Measurements from ENCODE around the gene TMEM156. TPM values are rescaled to one million over a fixed set of nuclear protein-coding genes. Genes with fewer than 3 reads are reported as not detected.
"Not testable (repeated sequence)": the region's sequence is repeated elsewhere in the genome, so short reads cannot be mapped to it uniquely, and the experiment has no call there.

TMEM156 gene
- total RNA-seq, 1 donor = 6.9 TPM

GRCh38 chr4:38989487-38989886 is 42.7 kb downstream of the TMEM156 start:
- H3K4me3 ChIP-seq (ENCODE audit: low read length) = no peak overlapping the region
- no peaks in the 10 kb centered on the region for H3K27me3 ChIP-seq (ENCODE audit: insufficient read depth, low read length)
- H3K4me1 ChIP-seq (ENCODE audit: insufficient read depth, low read length) = peaks cover 9% of the 10 kb centered on the region
- H3K9me3 ChIP-seq (ENCODE audit: low read depth, low read length) = no peaks in the 10 kb centered on the region

DNA sequence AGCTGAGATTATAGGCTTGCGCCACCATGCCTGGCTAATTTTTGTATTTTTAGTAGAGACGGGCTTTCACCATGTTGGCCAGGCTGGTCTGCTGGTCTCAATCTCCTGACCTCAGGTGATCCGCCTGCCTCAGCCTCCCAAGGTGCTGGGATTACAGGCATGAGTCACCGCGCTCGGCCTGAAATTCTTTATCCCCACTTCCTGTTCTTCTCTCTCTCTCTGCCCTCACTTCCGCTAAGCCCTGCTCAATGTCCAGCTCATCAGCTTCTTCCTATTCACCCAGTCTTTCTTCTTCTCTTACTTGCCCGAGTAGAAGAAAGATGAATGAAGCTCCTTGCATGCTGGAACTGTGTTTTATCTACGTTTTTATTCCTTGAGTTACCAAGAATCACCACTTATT is 43.9 kb downstream of the TMEM156 start:
- H3K4me3 ChIP-seq (ENCODE audit: low read length); H3K9me3 ChIP-seq (ENCODE audit: low read depth, low read length); H3K27me3 ChIP-seq (ENCODE audit: insufficient read depth, low read length); H3K4me1 ChIP-seq (ENCODE audit: insufficient read depth, low read length): not testable (repeated sequence)

- Histone ChIP-seq H3K4me1 (ENCODE audit: insufficient read depth, low read length) (peaks cover 9% of the 10 kb centered on the region), H3K27me3 (ENCODE audit: insufficient read depth, low read length) (no peaks in the 10 kb centered on the region), H3K4me3 (ENCODE audit: low read length) (no peak overlapping the region), H3K9me3 (ENCODE audit: low read depth, low read length) (no peaks in the 10 kb centered on the region)
Measured at GRCh38 chr4:38987491-38987890, 44.7 kb downstream of the TMEM156 start.

DNA sequence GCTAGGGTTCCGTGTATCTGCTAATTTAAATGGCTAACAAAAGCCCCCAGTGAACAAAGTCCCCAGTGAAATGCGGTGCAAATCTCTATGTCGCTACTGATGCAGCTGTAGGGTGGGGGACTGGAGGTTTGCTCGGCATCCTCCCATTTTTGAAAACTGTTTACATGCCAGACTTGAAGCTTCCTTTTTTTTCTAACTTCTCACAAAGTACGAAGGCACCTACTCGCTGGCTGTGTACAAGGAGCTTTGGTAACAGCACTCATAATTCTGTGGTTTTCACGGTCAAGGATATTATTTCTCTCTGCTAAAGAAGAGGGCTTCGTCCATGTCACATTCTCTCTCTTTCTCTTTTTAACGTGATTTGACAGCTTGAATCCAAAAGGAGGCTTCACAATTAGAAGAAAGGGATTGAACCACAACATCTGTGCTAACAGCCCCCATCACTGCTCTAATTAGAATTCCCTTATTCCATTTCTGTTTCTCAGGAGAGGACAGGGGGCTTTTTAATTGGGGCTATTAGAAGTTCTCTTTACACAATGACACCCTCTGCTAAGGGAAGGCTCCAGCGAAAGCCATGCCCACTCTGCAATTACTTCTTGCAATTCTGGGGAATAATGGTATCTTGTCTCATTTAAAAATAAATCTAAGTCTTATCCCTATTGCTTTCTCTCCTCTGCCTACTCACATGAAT is 46.7 kb downstream of the TMEM156 start:
- H3K9me3 ChIP-seq (ENCODE audit: low read depth, low read length) = no peaks in the 10 kb centered on the region
- H3K4me3 ChIP-seq (ENCODE audit: low read length) = no peak overlapping the region
- H3K27me3 ChIP-seq (ENCODE audit: insufficient read depth, low read length) = no peaks in the 10 kb centered on the region
- H3K4me1 ChIP-seq (ENCODE audit: insufficient read depth, low read length) = peaks cover 9% of the 10 kb centered on the region

DNA sequence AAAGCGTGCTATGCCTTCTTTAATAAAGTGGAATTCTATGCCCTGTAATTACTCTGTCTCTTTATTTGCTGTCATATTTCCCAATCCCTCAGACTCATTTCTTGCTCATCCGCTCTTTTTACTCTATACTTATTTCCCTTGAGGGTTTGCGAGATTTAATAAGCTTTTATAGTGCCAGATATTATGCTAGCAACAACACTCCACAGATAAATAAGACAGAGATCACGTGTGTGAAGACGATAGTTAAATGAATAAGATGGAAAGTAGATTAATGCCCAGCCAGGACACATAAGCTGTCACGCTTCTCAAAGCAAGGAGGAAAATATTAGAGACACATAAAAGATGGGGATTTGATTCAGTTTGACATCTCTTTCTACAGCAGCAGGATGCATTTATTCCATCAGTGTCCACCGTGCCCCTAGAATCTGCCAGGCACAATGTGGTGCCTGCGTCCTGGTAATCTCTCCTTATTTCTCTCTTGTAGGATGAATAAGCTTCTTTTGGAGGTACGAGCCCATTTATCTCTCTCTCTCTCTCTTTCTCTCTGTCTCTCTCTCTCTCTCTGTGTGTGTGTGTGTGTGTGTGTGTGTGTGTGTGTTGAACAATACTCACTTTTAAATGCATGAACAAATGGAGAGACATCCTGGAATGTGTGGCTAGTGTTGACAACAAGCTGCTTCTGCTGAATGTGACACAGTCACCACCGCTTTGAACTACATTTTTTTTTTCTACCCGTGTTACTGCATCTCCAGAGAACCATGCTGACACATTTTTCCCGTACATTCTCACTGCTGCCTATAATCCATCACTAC is 48.2 kb downstream of the TMEM156 start:
- Histone ChIP-seq H3K4me3 (ENCODE audit: low read length) (no peak overlapping the region), H3K27me3 (ENCODE audit: insufficient read depth, low read length) (no peaks in the 10 kb centered on the region), H3K9me3 (ENCODE audit: low read depth, low read length) (no peaks in the 10 kb centered on the region), H3K4me1 (ENCODE audit: insufficient read depth, low read length) (peaks cover 9% of the 10 kb centered on the region)

DNA sequence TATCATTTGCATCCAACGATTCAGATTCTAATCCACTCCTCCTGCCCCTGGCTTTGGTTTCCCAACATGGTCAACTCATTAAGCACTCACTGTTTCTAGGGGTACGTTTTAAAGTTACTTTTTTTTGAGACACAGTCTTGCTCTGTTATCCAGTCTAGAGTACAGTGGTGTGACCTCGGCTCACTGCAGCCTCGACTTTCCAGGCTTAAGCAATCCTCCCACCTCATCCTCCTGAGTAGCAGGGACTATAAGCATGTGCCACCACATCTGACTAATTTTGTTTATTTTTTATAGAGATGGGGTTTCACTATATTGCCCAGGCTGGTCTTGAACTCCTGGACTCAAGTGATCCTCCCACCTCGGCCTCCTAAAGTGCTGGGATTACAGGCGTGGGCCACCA is 48.9 kb downstream of the TMEM156 start:
- no peaks in the 10 kb centered on the region for H3K27me3 ChIP-seq (ENCODE audit: insufficient read depth, low read length)
- peaks cover 9% of the 10 kb centered on the region for H3K4me1 ChIP-seq (ENCODE audit: insufficient read depth, low read length)
- H3K4me3 ChIP-seq (ENCODE audit: low read length) = no peak overlapping the region
- no peaks in the 10 kb centered on the region for H3K9me3 ChIP-seq (ENCODE audit: low read depth, low read length)

GRCh38 chr4:38982361-38983095 is 49.7 kb downstream of the TMEM156 start:
- Histone ChIP-seq H3K9me3 (ENCODE audit: low read depth, low read length) (no peaks in the 10 kb centered on the region), H3K4me1 (ENCODE audit: insufficient read depth, low read length) (peaks cover 9% of the 10 kb centered on the region), H3K27me3 (ENCODE audit: insufficient read depth, low read length) (no peaks in the 10 kb centered on the region), H3K4me3 (ENCODE audit: low read length) (no peak overlapping the region)

DNA sequence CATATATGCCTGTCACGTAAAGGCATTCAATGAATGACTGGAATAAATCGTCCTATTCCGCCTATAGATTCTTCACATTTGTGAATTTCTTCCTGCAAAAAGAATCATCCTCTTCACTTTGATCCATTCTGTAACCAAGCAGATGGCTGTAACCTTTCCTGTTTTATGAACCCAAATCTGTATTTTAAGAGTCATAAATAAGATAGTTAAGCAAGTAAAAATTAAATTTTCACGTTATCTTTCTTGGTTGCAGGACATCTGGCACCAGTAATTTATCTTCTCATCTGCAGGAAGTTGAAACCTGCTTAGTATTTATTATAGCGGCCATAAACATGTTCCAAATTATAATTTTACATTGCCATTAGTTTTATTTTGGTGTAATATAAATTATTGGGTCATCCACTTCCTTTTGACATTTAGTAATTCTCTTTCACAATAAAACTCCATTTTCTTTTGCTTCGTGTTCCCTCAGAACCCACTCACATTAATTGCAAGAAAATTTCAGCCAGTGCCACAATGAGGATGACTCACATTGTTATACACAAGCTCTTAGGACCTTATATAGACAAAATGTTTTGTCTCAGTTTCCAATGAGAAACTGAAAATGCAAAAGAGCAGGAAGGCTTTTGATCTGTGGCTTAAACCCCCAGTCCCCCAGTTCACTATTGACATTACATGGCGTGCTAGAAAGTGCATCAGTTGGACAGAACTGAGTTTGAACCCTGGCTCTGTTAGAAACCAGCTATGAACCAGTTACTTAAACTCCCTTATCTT is 51.1 kb downstream of the TMEM156 start:
- Histone ChIP-seq H3K4me3 (ENCODE audit: low read length) (no peak overlapping the region), H3K9me3 (ENCODE audit: low read depth, low read length) (no peaks in the 10 kb centered on the region), H3K27me3 (ENCODE audit: insufficient read depth, low read length) (no peaks in the 10 kb centered on the region), H3K4me1 (ENCODE audit: insufficient read depth, low read length) (peaks cover 9% of the 10 kb centered on the region)

GRCh38 chr4:38979511-38980230 is 52.5 kb downstream of the TMEM156 start:
- Histone ChIP-seq H3K9me3 (ENCODE audit: low read depth, low read length) (no peaks in the 10 kb centered on the region), H3K4me1 (ENCODE audit: insufficient read depth, low read length) (no peaks in the 10 kb centered on the region)

GRCh38 chr4:38979081-38979480 is 53.1 kb downstream of the TMEM156 start:
- H3K4me3 ChIP-seq (ENCODE audit: low read length) = no peak overlapping the region
- H3K27me3 ChIP-seq (ENCODE audit: insufficient read depth, low read length) = no peaks in the 10 kb centered on the region
- no peaks in the 10 kb centered on the region for H3K4me1 ChIP-seq (ENCODE audit: insufficient read depth, low read length)
- no peaks in the 10 kb centered on the region for H3K9me3 ChIP-seq (ENCODE audit: low read depth, low read length)

More at GRCh38 chr4:38979511-38980230, 52.5 kb downstream of the TMEM156 start:
- Histone ChIP-seq H3K27me3 (ENCODE audit: insufficient read depth, low read length) (no peaks in the 10 kb centered on the region), H3K4me3 (ENCODE audit: low read length) (no peak overlapping the region)

DNA sequence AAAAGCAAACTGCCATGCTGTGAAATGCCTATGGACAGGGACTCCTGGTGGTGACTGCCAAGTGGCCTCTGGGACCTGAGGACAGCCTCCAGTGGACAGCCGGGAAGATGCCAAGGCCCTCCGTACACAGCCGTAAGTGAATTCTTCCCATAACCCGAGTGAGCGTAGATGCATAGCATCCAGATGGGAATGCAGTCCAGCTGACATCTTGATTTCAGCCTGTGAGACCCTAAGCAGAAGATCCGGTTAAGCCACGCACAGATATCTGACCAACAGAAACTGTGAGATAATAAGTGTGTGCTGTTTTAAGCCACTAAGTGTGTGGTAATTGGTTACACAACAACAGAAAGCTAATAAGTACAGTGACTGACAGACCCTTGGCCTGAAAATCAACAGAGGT is 55.9 kb downstream of the TMEM156 start:
- no peaks in the 10 kb centered on the region for H3K4me1 ChIP-seq (ENCODE audit: insufficient read depth, low read length)
- H3K4me3 ChIP-seq (ENCODE audit: low read length) = no peak overlapping the region
- H3K27me3 ChIP-seq (ENCODE audit: insufficient read depth, low read length) = no peaks in the 10 kb centered on the region
- no peaks in the 10 kb centered on the region for H3K9me3 ChIP-seq (ENCODE audit: low read depth, low read length)

- Histone ChIP-seq H3K27me3 (ENCODE audit: insufficient read depth, low read length) (no peaks in the 10 kb centered on the region), H3K4me3 (ENCODE audit: low read length) (no peak overlapping the region), H3K4me1 (ENCODE audit: insufficient read depth, low read length) (no peaks in the 10 kb centered on the region), H3K9me3 (ENCODE audit: low read depth, low read length) (no peaks in the 10 kb centered on the region)
Measured at GRCh38 chr4:38968668-38969067, 63.5 kb downstream of the TMEM156 start.

GRCh38 chr4:38967260-38968095 is 64.7 kb downstream of the TMEM156 start:
- Histone ChIP-seq H3K4me1 (ENCODE audit: insufficient read depth, low read length) (no peaks in the 10 kb centered on the region), H3K9me3 (ENCODE audit: low read depth, low read length) (no peaks in the 10 kb centered on the region), H3K27me3 (ENCODE audit: insufficient read depth, low read length) (no peaks in the 10 kb centered on the region), H3K4me3 (ENCODE audit: low read length) (no peak overlapping the region)

Data from mononuclear cell (primary cell).